Gastrocnemius medialis (tissue), 4 donors: ENCODE data around the gene SCGB1D4.

Experiments
- POLR2A ChIP-seq, 2 donors: fragments of 450-650 bp; IDR thresholded peaks; one replicate each; pipeline ENCODE4 v1.6.1; 2017; ENCODE audit warnings: antibody characterized with exemption in 2 of 2, mild to moderate bottlenecking in 2 of 2, moderate library complexity in 2 of 2
- TF ChIP-seq, protein P1 (sequence below), 5 experiments: fragments of 450-650 bp in 3 of 5; fragments of 200-600 bp in 2 of 5; sonication (generic) in 2 of 5; IDR thresholded peaks in 4 of 5; conservative IDR thresholded peaks in 1 of 5; 1 replicate in 4 of 5; 2 replicates in 1 of 5; pipeline ENCODE4 v1.5.1; 2016 to 2019; ENCODE audit warnings: antibody characterized with exemption in 5 of 5, mild to moderate bottlenecking in 3 of 5, moderate library complexity in 3 of 5

DNA sequence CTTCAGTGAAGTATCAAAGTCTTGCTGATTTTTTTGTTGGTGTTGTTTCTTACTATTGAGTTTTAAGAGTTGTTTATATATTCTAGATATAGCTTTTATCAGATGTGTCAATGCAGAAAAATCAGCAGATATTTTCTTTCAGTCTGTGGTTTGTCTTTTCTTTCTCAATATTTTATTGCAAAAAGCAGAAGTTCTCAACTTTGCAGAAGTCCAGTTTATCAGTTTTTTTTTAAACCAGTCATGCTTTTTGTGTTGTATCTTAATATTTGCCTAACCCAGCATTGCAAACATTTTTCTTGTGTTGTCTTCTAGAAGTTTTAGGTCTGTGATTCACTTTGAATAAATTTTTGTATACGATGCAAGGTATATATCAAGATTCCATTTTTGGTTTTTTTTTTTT is 45.3 kb upstream of the SCGB1D4 start:
- TF ChIP-seq, protein P1, sequence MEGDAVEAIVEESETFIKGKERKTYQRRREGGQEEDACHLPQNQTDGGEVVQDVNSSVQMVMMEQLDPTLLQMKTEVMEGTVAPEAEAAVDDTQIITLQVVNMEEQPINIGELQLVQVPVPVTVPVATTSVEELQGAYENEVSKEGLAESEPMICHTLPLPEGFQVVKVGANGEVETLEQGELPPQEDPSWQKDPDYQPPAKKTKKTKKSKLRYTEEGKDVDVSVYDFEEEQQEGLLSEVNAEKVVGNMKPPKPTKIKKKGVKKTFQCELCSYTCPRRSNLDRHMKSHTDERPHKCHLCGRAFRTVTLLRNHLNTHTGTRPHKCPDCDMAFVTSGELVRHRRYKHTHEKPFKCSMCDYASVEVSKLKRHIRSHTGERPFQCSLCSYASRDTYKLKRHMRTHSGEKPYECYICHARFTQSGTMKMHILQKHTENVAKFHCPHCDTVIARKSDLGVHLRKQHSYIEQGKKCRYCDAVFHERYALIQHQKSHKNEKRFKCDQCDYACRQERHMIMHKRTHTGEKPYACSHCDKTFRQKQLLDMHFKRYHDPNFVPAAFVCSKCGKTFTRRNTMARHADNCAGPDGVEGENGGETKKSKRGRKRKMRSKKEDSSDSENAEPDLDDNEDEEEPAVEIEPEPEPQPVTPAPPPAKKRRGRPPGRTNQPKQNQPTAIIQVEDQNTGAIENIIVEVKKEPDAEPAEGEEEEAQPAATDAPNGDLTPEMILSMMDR (IDR thresholded peaks at IDR 0.05 in 4 of 5, conservative IDR thresholded peaks at IDR 0.05 in 1 of 5): no peak
- no peak for TF ChIP-seq POLR2A (IDR thresholded peaks at IDR 0.05)
